Mammary epithelial cell (primary cell): ENCODE measurements around the gene PSME4.

Source experiments
- EZH2 ChIP-seq: IDR thresholded peaks from 2 replicates; pipeline ENCODE4 v1.6.1; 2012; ENCODE audit warnings: low read length, inconsistent platforms, borderline replicate concordance
- TF ChIP-seq, protein P1 (sequence below), 2 donors: IDR thresholded peaks in 1 of 2; conservative IDR thresholded peaks in 1 of 2; 2 replicates each; pipeline ENCODE4 v1.5.1; 2011 to 2012; ENCODE audit warnings: inconsistent platforms in 2 of 2, low read length in 2 of 2, mild to moderate bottlenecking in 2 of 2, control low read depth in 1 of 2, low read depth in 1 of 2; ENCODE audit not compliant: insufficient read depth in 1 of 2; ENCODE audit errors: extremely low read depth in 1 of 2

DNA sequence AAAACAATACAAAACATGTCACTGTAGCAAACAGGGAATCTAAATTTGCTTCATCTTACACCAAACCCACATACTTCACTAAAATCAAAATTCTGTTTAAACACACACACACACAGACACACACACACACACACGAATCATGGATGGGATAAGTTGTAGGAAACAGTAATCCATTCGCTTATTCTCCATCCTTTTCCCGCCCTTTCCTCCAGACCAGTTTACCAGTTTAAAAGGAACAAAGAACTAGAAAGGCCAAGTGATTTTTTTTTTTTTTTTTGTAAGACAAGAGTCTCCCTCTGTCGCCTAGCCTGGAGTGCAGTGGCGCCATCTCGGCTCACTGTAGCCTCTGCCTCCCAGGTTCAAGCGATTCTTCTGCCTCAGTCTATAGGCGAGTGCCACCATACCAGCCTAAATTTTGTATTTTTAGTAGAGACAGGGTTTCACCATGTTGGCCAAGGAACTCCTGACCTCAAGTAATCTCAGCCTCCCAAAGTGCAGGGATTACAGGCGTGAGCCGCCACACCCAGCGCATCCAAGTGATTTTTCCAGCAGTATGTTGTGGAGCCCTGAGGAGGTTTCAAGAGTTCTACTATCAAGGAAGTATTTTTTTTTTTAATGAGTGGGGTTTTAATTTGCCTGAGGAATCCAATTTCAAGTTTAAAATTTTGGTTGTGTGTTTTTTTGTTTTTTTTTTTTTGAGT, 5.7 kb downstream of the PSME4 start:
- TF ChIP-seq, protein P1, sequence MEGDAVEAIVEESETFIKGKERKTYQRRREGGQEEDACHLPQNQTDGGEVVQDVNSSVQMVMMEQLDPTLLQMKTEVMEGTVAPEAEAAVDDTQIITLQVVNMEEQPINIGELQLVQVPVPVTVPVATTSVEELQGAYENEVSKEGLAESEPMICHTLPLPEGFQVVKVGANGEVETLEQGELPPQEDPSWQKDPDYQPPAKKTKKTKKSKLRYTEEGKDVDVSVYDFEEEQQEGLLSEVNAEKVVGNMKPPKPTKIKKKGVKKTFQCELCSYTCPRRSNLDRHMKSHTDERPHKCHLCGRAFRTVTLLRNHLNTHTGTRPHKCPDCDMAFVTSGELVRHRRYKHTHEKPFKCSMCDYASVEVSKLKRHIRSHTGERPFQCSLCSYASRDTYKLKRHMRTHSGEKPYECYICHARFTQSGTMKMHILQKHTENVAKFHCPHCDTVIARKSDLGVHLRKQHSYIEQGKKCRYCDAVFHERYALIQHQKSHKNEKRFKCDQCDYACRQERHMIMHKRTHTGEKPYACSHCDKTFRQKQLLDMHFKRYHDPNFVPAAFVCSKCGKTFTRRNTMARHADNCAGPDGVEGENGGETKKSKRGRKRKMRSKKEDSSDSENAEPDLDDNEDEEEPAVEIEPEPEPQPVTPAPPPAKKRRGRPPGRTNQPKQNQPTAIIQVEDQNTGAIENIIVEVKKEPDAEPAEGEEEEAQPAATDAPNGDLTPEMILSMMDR (conservative IDR thresholded peaks at IDR 0.05 in 1 of 2, IDR thresholded peaks at IDR 0.05 in 1 of 2; ENCODE audit: extremely low read depth in 1 of 2, insufficient read depth in 1 of 2, low read depth in 1 of 2, low read length in 2 of 2), result no peak
- no peak for TF ChIP-seq EZH2
